ENCODE data around the gene MAP1LC3B. TPM values are rescaled to one million over a fixed set of nuclear protein-coding genes. Genes with fewer than 3 reads are reported as not detected.

The MAP1LC3B gene
- total and polyA plus RNA-seq, 2 donors (not counting 1 experiment from before 2014, with no cell fraction given), result 72.7 to 75.8 TPM

DNA sequence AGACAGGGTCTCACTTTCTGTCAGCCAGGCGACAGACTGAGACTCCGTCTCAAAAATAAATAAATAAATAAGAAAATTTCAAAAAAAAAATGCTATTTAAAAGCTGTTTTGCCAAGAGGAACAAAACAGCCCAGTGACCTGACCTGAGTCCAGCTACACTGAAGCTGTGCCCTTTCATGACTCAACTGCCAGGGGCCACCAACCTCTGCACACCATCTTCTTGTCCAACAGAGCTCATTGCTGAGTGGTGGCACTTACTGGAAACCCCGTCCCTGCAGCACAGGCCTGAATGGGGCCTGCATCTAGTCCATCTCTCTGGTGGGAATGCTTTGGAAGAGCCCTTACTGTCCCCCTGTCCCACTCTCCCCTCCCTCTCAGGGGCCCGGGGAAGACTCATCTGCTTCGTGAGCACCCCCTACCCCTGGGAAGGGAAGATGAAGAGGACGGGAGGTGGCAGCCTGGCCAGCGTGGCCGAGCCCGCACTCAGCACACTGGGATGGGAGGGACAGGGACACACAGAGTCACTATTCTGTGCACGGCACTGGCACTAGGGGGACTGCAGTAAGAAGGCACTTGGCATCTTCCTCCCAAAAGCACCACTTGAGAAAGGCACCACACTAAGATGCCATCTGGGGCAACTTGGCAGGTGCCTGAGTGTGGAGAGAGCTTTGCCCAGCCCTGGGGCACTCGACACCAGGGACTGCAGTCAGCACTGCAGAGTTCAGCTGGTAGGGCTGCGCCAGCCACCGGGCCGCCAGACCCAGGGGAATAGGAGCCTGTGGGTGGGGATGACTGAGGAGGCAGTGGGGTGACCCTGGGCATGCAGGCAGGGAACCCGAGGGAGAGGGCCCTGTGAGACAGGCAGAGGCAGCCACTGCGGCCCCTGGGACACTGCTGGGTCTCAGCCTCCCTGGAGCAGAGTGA lies 22.1 kb upstream of the MAP1LC3B start:
- Histone ChIP-seq H3K4me1 (ENCODE audit: control insufficient read depth in 2 of 2, insufficient read depth in 2 of 2, low read length in 2 of 2) (peaks cover 6 to 11% of the 10 kb centered on the region in 2 donors), H3K4me2 (replicated peaks; ENCODE audit: low read depth, low read length, poor library complexity, severe bottlenecking) (no peak overlapping the region), H4K20me1 (ENCODE audit: control insufficient read depth, insufficient read depth, low read length, poor library complexity, severe bottlenecking) (peaks cover 89% of the 10 kb centered on the region), H3K9me3 (ENCODE audit: control extremely low read depth in 1 of 3, control insufficient read depth in 2 of 3, insufficient read depth in 1 of 3, low read length in 2 of 3) (no peaks in the 10 kb centered on the region), H3K9ac (ENCODE audit: low read length) (no peak overlapping the region), H2AFZ (ENCODE audit: insufficient read depth, low read depth, low read length, poor library complexity, severe bottlenecking) (no peak overlapping the region), H3K4me3 (ENCODE audit: control extremely low read depth in 1 of 5, extremely low read depth in 1 of 5, insufficient read depth in 1 of 5, low read depth in 2 of 5, low read length in 4 of 5) (no peak overlapping the region), H3K79me2 (ENCODE audit: control insufficient read depth, insufficient read depth, low read length) (peaks cover 96% of the 10 kb centered on the region), H3K27ac (ENCODE audit: low read length in 2 of 2) (no peak overlapping the region), H3K36me3 (replicated peaks in 1 of 2; ENCODE audit: control extremely low read depth in 1 of 2, control insufficient read depth in 1 of 2, extremely low read depth in 1 of 2, insufficient read depth in 2 of 2, low read length in 1 of 2) (peaks cover 0 to 10% of the 10 kb centered on the region in 2 experiments), H3K27me3 (replicated peaks in 1 of 4; ENCODE audit: control extremely low read depth in 1 of 4, control insufficient read depth in 3 of 4, insufficient read depth in 4 of 4, low read length in 3 of 4) (no peaks in the 10 kb centered on the region)
- DNase-seq (no peak), ATAC-seq (ENCODE audit: low read depth) (no peak)
- ChIA-PET POLR2A (no interaction called here), CTCF (interaction anchor here (1.8 kb wide), 1 partner anchor 24 kb away, joined by 4 read pairs; no protein-coding TSS in a partner anchor)
- 83% methylated on average over 12 of the region's 16 CpGs for WGBS (ENCODE audit: insufficient coverage)
- intact Hi-C loops (cut with micrococcal nuclease), result no loop called here
- TF ChIP-seq, protein P1, sequence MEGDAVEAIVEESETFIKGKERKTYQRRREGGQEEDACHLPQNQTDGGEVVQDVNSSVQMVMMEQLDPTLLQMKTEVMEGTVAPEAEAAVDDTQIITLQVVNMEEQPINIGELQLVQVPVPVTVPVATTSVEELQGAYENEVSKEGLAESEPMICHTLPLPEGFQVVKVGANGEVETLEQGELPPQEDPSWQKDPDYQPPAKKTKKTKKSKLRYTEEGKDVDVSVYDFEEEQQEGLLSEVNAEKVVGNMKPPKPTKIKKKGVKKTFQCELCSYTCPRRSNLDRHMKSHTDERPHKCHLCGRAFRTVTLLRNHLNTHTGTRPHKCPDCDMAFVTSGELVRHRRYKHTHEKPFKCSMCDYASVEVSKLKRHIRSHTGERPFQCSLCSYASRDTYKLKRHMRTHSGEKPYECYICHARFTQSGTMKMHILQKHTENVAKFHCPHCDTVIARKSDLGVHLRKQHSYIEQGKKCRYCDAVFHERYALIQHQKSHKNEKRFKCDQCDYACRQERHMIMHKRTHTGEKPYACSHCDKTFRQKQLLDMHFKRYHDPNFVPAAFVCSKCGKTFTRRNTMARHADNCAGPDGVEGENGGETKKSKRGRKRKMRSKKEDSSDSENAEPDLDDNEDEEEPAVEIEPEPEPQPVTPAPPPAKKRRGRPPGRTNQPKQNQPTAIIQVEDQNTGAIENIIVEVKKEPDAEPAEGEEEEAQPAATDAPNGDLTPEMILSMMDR (IDR thresholded peaks at IDR 0.05), result no peak
- no peak for TF ChIP-seq EZH2 (IDR thresholded peaks at IDR 0.05; ENCODE audit: borderline replicate concordance, insufficient read depth, low read depth, low read length, poor library complexity, severe bottlenecking)
- H3K9me3 Mint-ChIP-seq (ENCODE audit: insufficient read depth), result no peaks in the 10 kb centered on the region
- H3K27me3 Mint-ChIP-seq, result no peaks in the 10 kb centered on the region
- no peak overlapping the region for H3K27ac Mint-ChIP-seq
- H3K4me1 Mint-ChIP-seq, result peaks cover 22% of the 10 kb centered on the region
- H3K4me3 Mint-ChIP-seq, result no peak overlapping the region

Data from B cell (primary cell).